Esophagus muscularis mucosa (tissue), 4 donors: Measurements from ENCODE around the gene LRP3. TPM values are rescaled to one million over a fixed set of nuclear protein-coding genes. Genes with fewer than 3 reads are reported as not detected.

Source experiments
- DNase-seq: peaks from one replicate; pipeline ENCODE4 v3.0.0-alpha.2; 2017; ENCODE audit errors: extremely low spot score
- H3K27ac ChIP-seq, 4 donors: fragments of 200-600 bp; sonication (generic); replicated peaks in 1 of 4; 1 replicate in 3 of 4; 2 replicates in 1 of 4; pipeline ENCODE4 v1.5.1; 2016 to 2019; ENCODE audit warnings: mild to moderate bottlenecking in 1 of 4
- H3K27me3 ChIP-seq, 4 donors: fragments of 200-600 bp; sonication (generic); one replicate each; pipeline versions ENCODE4 v1.5.1 to v1.6.0; 2016 to 2019
- H3K36me3 ChIP-seq, 4 donors: fragments of 200-600 bp; sonication (generic); one replicate each; pipeline ENCODE4 v1.5.1; 2016 to 2019
- H3K4me1 ChIP-seq, 4 donors: fragments of 200-600 bp; sonication (generic); one replicate each; pipeline ENCODE4 v1.5.1; 2016 to 2019
- H3K4me3 ChIP-seq, 4 donors: fragments of 200-600 bp; sonication (generic); 1 replicate in 2 of 4; 2 replicates in 2 of 4; pipeline ENCODE4 v1.5.1; 2016 to 2019; ENCODE audit warnings: mild to moderate bottlenecking in 4 of 4, moderate library complexity in 1 of 4
- H3K9me3 ChIP-seq, 4 donors: fragments of 200-600 bp; sonication (generic); 1 replicate in 3 of 4; 2 replicates in 1 of 4; pipeline ENCODE4 v1.5.1; 2016 to 2019
- EP300 ChIP-seq: sonication (generic); formaldehyde crosslinking; IDR thresholded peaks from one replicate; pipeline ENCODE4 v1.6.1; 2017; ENCODE audit warnings: antibody characterized with exemption
- POLR2A ChIP-seq: fragments of 450-650 bp; IDR thresholded peaks from one replicate; pipeline ENCODE4 v1.6.1; 2017; ENCODE audit warnings: antibody characterized with exemption, moderate library complexity, mild to moderate bottlenecking, low read depth
- POLR2AphosphoS5 ChIP-seq, 2 donors: sonication (generic); formaldehyde crosslinking; IDR thresholded peaks; one replicate each; pipeline ENCODE4 v1.6.1; 2017; ENCODE audit warnings: antibody characterized with exemption in 2 of 2
- WGBS: methylation state at CpG from one replicate; pipeline ENCODE4 v1.1.5; 2018; 5-methylcytosine and 5-hydroxymethylcytosine counted together
- intact Hi-C: fragments of 100-400 bp; cut with DNase I; formaldehyde crosslinking; loops from one replicate; pipeline ENCODE4 v1.15.1; 2023
- total RNA-seq, 4 donors: library from RNA; depleted of rRNA; stranded (reverse); fragments of >200 nt; gene quantifications; one replicate each; pipeline versions ENCODE4 v1.1.0 to v1.2.1, GENCODE V29; 2016

The LRP3 gene
- total RNA-seq, 4 donors from 2014 or later = 34.5 to 76.7 (median 62.6) TPM

DNA sequence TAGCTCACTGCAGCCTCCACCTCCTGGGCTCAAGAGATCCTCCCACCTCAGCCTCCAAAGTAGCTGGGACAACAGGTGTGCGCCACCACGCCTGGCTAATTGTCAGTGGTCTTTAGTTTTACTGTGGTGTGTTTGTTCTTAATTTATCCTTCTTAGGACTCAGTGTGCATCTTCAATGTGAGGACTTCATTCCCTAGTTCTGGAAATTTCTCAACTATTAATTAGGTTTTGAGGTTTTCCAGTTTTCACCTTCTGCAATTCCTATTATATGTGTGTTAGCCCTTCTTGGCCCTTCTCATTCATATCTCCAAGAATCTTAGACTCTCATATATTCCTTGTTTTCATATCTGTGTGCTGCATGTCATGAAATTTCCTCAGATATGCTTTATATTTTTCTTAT lies 63.7 kb downstream of the LRP3 start:
- TF ChIP-seq POLR2A (no peak), POLR2AphosphoS5 (IDR thresholded peaks at IDR 0.05) (no peak), EP300 (no peak)
- intact Hi-C loops = no loop called here
- Histone ChIP-seq H3K36me3 (no peaks in the 10 kb centered on the region), H3K4me1 (no peaks in the 10 kb centered on the region), H3K4me3 (no peak overlapping the region), H3K27ac (no peak overlapping the region), H3K27me3 (peaks cover 0 to 21% (median 0%) of the 10 kb centered on the region in 4 donors), H3K9me3 (peaks cover 0 to 13% (median 5%) of the 10 kb centered on the region in 4 donors)
- WGBS = 100% methylated on average over 2 of the region's 2 CpGs
- no peak for DNase-seq

Other genes starting within 250 kb of the LRP3 start
- gene CEP89, start 222.4 kb upstream of the LRP3 start, total RNA-seq = 10 to 100 TPM in 3 of 4 donors, 1 to 10 TPM in 1; 9.1 to 20.4 (median 18.4) TPM
- 1 to 10 TPM in 1 of 4 donors, under 1 TPM in 3; 0.39 to 1.2 (median 0.68) TPM for gene FAAP24, start 222.1 kb upstream of the LRP3 start, total RNA-seq
- 1 to 10 TPM in 2 of 4 donors, under 1 TPM in 2; 0.75 to 3.7 (median 1.5) TPM for gene RHPN2, start 129.4 kb upstream of the LRP3 start, total RNA-seq
- 1 to 10 TPM; 5.4 to 8.9 (median 7.3) TPM for gene GPATCH1, start 113.1 kb upstream of the LRP3 start, total RNA-seq
- not detected for gene WDR88, start 62.2 kb upstream of the LRP3 start, total RNA-seq
- not detected for gene SLC7A10, start 31.5 kb downstream of the LRP3 start, total RNA-seq
- gene CEBPA, start 108.2 kb downstream of the LRP3 start, total RNA-seq = 10 to 100 TPM in 2 of 4 donors, 1 to 10 TPM in 2; 5.1 to 15.9 (median 8.9) TPM
- 10 to 100 TPM; 23.1 to 30.3 (median 28.5) TPM for gene CEBPG, start 179.4 kb downstream of the LRP3 start, total RNA-seq